HEK293T (cell line): ENCODE measurements around the gene MOSMO.
"Not testable (repeated sequence)": the region's sequence is repeated elsewhere in the genome, so short reads cannot be mapped to it uniquely, and the experiment has no call there.

ENCODE experiments used
- CTCF ChIA-PET: fragments of 350-600 bp; formaldehyde crosslinking; extraction: SDS; loops from one replicate; lab custom pipeline; 2021; ENCODE audit warnings: antibody characterized with exemption, inconsistent platforms; lab: Yijun Ruan, JAX
- POLR2A ChIA-PET: fragments of 350-600 bp; formaldehyde crosslinking; extraction: SDS; loops from one replicate; lab custom pipeline; 2020; ENCODE audit warnings: antibody characterized with exemption, inconsistent platforms; lab: Yijun Ruan, JAX
- DNase-seq: peaks from one replicate; pipeline ENCODE4 v3.0.0; 2012; ENCODE audit warnings: mixed read lengths; ENCODE audit errors: extremely low spot score
- ARNT ChIP-seq: fragments of 450-650 bp; IDR thresholded peaks from 2 replicates; pipeline ENCODE4 v1.6.1; 2017; ENCODE audit warnings: mild to moderate bottlenecking
- BHLHE40 ChIP-seq: fragments of 450-650 bp; IDR thresholded peaks from 2 replicates; pipeline ENCODE4 v1.6.1; 2016; ENCODE audit warnings: mild to moderate bottlenecking, moderate library complexity, borderline replicate concordance
- CTBP1 ChIP-seq: fragments of 450-650 bp; IDR thresholded peaks from 2 replicates; pipeline ENCODE4 v1.6.1; 2016; ENCODE audit warnings: borderline replicate concordance
- ELF4 ChIP-seq: fragments of 450-650 bp; IDR thresholded peaks from 2 replicates; pipeline ENCODE4 v1.6.1; 2017; ENCODE audit warnings: antibody characterized with exemption
- FOXA1 ChIP-seq: fragments of 450-650 bp; IDR thresholded peaks from 2 replicates; pipeline ENCODE4 v1.6.1; 2016; ENCODE audit warnings: mild to moderate bottlenecking
- FOXK2 ChIP-seq: fragments of 450-650 bp; IDR thresholded peaks from 2 replicates; pipeline ENCODE4 v1.6.1; 2016; ENCODE audit warnings: mild to moderate bottlenecking
- FOXM1 ChIP-seq: fragments of 450-650 bp; IDR thresholded peaks from 2 replicates; pipeline ENCODE4 v1.6.1; 2017; ENCODE audit warnings: mild to moderate bottlenecking, borderline replicate concordance
- HDGF ChIP-seq: fragments of 450-650 bp; IDR thresholded peaks from 2 replicates; pipeline ENCODE4 v1.6.1; 2017; ENCODE audit warnings: antibody characterized with exemption, borderline replicate concordance
- L3MBTL2 ChIP-seq: fragments of 450-650 bp; conservative IDR thresholded peaks from 2 replicates; pipeline ENCODE4 v1.6.1; 2016; ENCODE audit warnings: mild to moderate bottlenecking
- LEF1 ChIP-seq: fragments of 450-650 bp; IDR thresholded peaks from 2 replicates; pipeline ENCODE4 v1.6.1; 2017; ENCODE audit warnings: mild to moderate bottlenecking, borderline replicate concordance
- NFRKB ChIP-seq: fragments of 450-650 bp; IDR thresholded peaks from 2 replicates; pipeline ENCODE4 v1.6.1; 2016; ENCODE audit warnings: mild to moderate bottlenecking, moderate library complexity
- PKNOX1 ChIP-seq: fragments of 450-650 bp; IDR thresholded peaks from 2 replicates; pipeline ENCODE4 v1.6.1; 2016
- SP1 ChIP-seq: fragments of 450-650 bp; IDR thresholded peaks from 2 replicates; pipeline ENCODE4 v1.6.1; 2017
- SUZ12 ChIP-seq: fragments of 450-650 bp; IDR thresholded peaks from 2 replicates; pipeline ENCODE4 v1.6.1; 2016; ENCODE audit warnings: mild to moderate bottlenecking
- TARDBP ChIP-seq: fragments of 450-650 bp; IDR thresholded peaks from 2 replicates; pipeline ENCODE4 v1.6.1; 2016
- ZNF384 ChIP-seq: fragments of 450-650 bp; IDR thresholded peaks from 2 replicates; pipeline ENCODE4 v1.6.1; 2016

Gene MOSMO

GRCh38 chr16:21996923-21997696, 10.8 kb upstream of the MOSMO start:
- no peak for TF ChIP-seq CTBP1
- TF ChIP-seq TARDBP, result no peak
- no peak for TF ChIP-seq FOXM1
- TF ChIP-seq ZNF384, result no peak
- TF ChIP-seq SP1, result no peak
- TF ChIP-seq FOXA1, result no peak
- no peak for TF ChIP-seq BHLHE40
- ChIA-PET POLR2A (no interaction called here), CTCF (interaction anchor here (3.6 kb wide), 1 partner anchor 81 kb away, joined by 37 read pairs; no protein-coding TSS in a partner anchor)
- no peak for DNase-seq

- TF ChIP-seq L3MBTL2, result no peak
- no peak for TF ChIP-seq CTBP1
- no peak for TF ChIP-seq PKNOX1
- TF ChIP-seq FOXA1, result no peak
- no peak for TF ChIP-seq TARDBP
- TF ChIP-seq BHLHE40, result no peak
- no peak for TF ChIP-seq HDGF
- TF ChIP-seq LEF1, result no peak
- no peak for TF ChIP-seq SUZ12
- TF ChIP-seq FOXK2, result no peak
- no peak for TF ChIP-seq NFRKB
- no peak for TF ChIP-seq ARNT
- TF ChIP-seq FOXM1, result no peak
- no peak for TF ChIP-seq ELF4
- no peak for TF ChIP-seq SP1
- TF ChIP-seq ZNF384, result no peak
- no peak for DNase-seq
- ChIA-PET POLR2A (no interaction called here), CTCF (interaction anchor here (3.6 kb wide), 1 partner anchor 80 kb away, joined by 37 read pairs; no protein-coding TSS in a partner anchor)
Measured at GRCh38 chr16:21997697-21998480, 10.0 kb upstream of the MOSMO start.

- DNase-seq, result no peak
- TF ChIP-seq HDGF, result no peak
- no peak for TF ChIP-seq TARDBP
- TF ChIP-seq FOXA1, result no peak
- TF ChIP-seq ARNT, result no peak
- no peak for TF ChIP-seq SP1
- no peak for TF ChIP-seq L3MBTL2
- TF ChIP-seq FOXK2, result no peak
- TF ChIP-seq SUZ12, result no peak
- TF ChIP-seq ZNF384, result no peak
- TF ChIP-seq CTBP1, result no peak
- TF ChIP-seq NFRKB, result no peak
- ChIA-PET POLR2A (no interaction called here), CTCF (interaction anchor here (0.7 to 3.6 kb wide), 4 partner anchors 15 to 187 kb away, joined by 3 to 23 read pairs (median 6); no protein-coding TSS in a partner anchor)
Measured at GRCh38 chr16:22001591-22001990, 6.3 kb upstream of the MOSMO start.

- CTCF ChIA-PET, result interaction anchor here (0.7 to 3.6 kb wide), 4 partner anchors 14 to 187 kb away, joined by 3 to 23 read pairs (median 6); no protein-coding TSS in a partner anchor
- POLR2A ChIA-PET, result not testable (repeated sequence)
Measured at GRCh38 chr16:22002047-22002446, 5.9 kb upstream of the MOSMO start.

GRCh38 chr16:22003195-22003594, 4.7 kb upstream of the MOSMO start:
- ChIA-PET CTCF (interaction anchor here (1.9 to 3.6 kb wide), 2 partner anchors 75 to 185 kb away, joined by 9 to 23 read pairs; no protein-coding TSS in a partner anchor), POLR2A (no interaction called here)
- DNase-seq, result no peak
- no peak for TF ChIP-seq SUZ12
- TF ChIP-seq CTBP1, result no peak
- TF ChIP-seq ZNF384, result no peak
- no peak for TF ChIP-seq ARNT
- TF ChIP-seq FOXK2, result no peak

More at GRCh38 chr16:22002047-22002446, 5.9 kb upstream of the MOSMO start:
- not testable (repeated sequence) for DNase-seq

- POLR2A ChIA-PET, result no interaction called here
- no peak for TF ChIP-seq ZNF384
- no peak for TF ChIP-seq LEF1
- TF ChIP-seq FOXM1, result no peak
- no peak for TF ChIP-seq L3MBTL2
- TF ChIP-seq PKNOX1, result no peak
- TF ChIP-seq SUZ12, result no peak
- no peak for TF ChIP-seq FOXA1
- TF ChIP-seq SP1, result no peak
- no peak for TF ChIP-seq ARNT
- no peak for TF ChIP-seq CTBP1
- CTCF ChIA-PET, result interaction anchor here (3.6 kb wide), 1 partner anchor 74 kb away, joined by 23 read pairs; no protein-coding TSS in a partner anchor
- no peak for DNase-seq
Measured at GRCh38 chr16:22004341-22004740, 3.6 kb upstream of the MOSMO start.

- CTCF ChIA-PET, result interaction anchor here (0.6 to 2.6 kb wide), 3 partner anchors 11 to 179 kb away, joined by 3 to 17 read pairs (median 3); no protein-coding TSS in a partner anchor
- POLR2A ChIA-PET, result no interaction called here
- no peak for DNase-seq
- TF ChIP-seq PKNOX1 (no peak), SP1 (no peak), HDGF (no peak), ELF4 (no peak), BHLHE40 (no peak), LEF1 (no peak), ARNT (no peak), FOXM1 (no peak), SUZ12 (no peak), L3MBTL2 (no peak), ZNF384 (no peak), CTBP1 (no peak), TARDBP (no peak), FOXK2 (no peak)
Measured at GRCh38 chr16:22005746-22006145, 2.2 kb upstream of the MOSMO start.
